GM12874 (cell line): ENCODE data around the gene MPO.

Experiments
- TF ChIP-seq, protein P1 (sequence below): IDR thresholded peaks from 2 replicates; pipeline ENCODE4 v1.5.1; 2011; ENCODE audit warnings: low read depth, mild to moderate bottlenecking, control low read depth, low read length, moderate library complexity; ENCODE audit not compliant: insufficient read depth

MPO gene

GRCh38 chr17:58322581-58323185 lies 41.9 kb upstream of the MPO start:
- TF ChIP-seq, protein P1, sequence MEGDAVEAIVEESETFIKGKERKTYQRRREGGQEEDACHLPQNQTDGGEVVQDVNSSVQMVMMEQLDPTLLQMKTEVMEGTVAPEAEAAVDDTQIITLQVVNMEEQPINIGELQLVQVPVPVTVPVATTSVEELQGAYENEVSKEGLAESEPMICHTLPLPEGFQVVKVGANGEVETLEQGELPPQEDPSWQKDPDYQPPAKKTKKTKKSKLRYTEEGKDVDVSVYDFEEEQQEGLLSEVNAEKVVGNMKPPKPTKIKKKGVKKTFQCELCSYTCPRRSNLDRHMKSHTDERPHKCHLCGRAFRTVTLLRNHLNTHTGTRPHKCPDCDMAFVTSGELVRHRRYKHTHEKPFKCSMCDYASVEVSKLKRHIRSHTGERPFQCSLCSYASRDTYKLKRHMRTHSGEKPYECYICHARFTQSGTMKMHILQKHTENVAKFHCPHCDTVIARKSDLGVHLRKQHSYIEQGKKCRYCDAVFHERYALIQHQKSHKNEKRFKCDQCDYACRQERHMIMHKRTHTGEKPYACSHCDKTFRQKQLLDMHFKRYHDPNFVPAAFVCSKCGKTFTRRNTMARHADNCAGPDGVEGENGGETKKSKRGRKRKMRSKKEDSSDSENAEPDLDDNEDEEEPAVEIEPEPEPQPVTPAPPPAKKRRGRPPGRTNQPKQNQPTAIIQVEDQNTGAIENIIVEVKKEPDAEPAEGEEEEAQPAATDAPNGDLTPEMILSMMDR: no peak

GRCh38 chr17:58321571-58322525 lies 41.1 kb upstream of the MPO start:
- TF ChIP-seq, protein P1: no peak

GRCh38 chr17:58320570-58321323 lies 40.0 kb upstream of the MPO start:
- TF ChIP-seq, protein P1: no peak

GRCh38 chr17:58320163-58320558 lies 39.4 kb upstream of the MPO start:
- TF ChIP-seq, protein P1: no peak

- TF ChIP-seq, protein P1: no peak
These were observed 38.7 kb upstream of the MPO start for GRCh38 chr17:58319173-58320162.

GRCh38 chr17:58318627-58319172 lies 38.0 kb upstream of the MPO start:
- TF ChIP-seq, protein P1: no peak
